H9 (cell line): Measurements from ENCODE around the gene ADGRL3. TPM values are rescaled to one million over a fixed set of nuclear protein-coding genes. Genes with fewer than 3 reads are reported as not detected.
"Not testable (repeated sequence)": the region's sequence is repeated elsewhere in the genome, so short reads cannot be mapped to it uniquely, and the experiment has no call there.

Experiments
- DNase-seq: peaks from one replicate; pipeline ENCODE4 v3.0.0-alpha.2; 2017
- H2AFZ ChIP-seq: one replicate; pipeline ENCODE4 v1.6.1; 2013; ENCODE audit warnings: mild to moderate bottlenecking, low read length, control low read depth, moderate library complexity
- H2AK5ac ChIP-seq: 2 replicates; pipeline ENCODE4 v1.6.1; 2013; ENCODE audit warnings: low read length, control low read depth, mixed read lengths; ENCODE audit not compliant: insufficient read length
- H2BK120ac ChIP-seq: one replicate; pipeline ENCODE4 v1.6.1; 2013; ENCODE audit warnings: low read depth, mild to moderate bottlenecking, low read length, control low read depth, inconsistent platforms; ENCODE audit not compliant: poor library complexity, severe bottlenecking
- H2BK12ac ChIP-seq: 2 replicates; pipeline ENCODE4 v1.6.1; 2013; ENCODE audit warnings: low read length, control low read depth, mixed read lengths, low read depth; ENCODE audit not compliant: insufficient read length
- H2BK15ac ChIP-seq: 2 replicates; pipeline ENCODE4 v1.6.1; 2013; ENCODE audit warnings: low read depth, low read length, control low read depth
- H2BK20ac ChIP-seq: one replicate; pipeline ENCODE4 v1.6.1; 2013; ENCODE audit warnings: low read depth, mild to moderate bottlenecking, low read length, control low read depth, inconsistent platforms; ENCODE audit not compliant: poor library complexity, severe bottlenecking
- H2BK5ac ChIP-seq: 2 replicates; pipeline ENCODE4 v1.6.1; 2013; ENCODE audit warnings: low read length, control low read depth, mixed read lengths; ENCODE audit not compliant: insufficient read length
- H3K14ac ChIP-seq: 2 replicates; pipeline ENCODE4 v1.6.1; 2013; ENCODE audit warnings: low read length, control low read depth; ENCODE audit not compliant: insufficient read depth
- H3K18ac ChIP-seq: 2 replicates; pipeline ENCODE4 v1.6.1; 2013; ENCODE audit warnings: low read depth, mild to moderate bottlenecking, mixed read lengths, low read length, control low read depth; ENCODE audit not compliant: insufficient read length
- H3K23ac ChIP-seq: 2 replicates; pipeline ENCODE4 v1.6.1; 2013; ENCODE audit warnings: low read length, control low read depth, mixed read lengths, low read depth; ENCODE audit not compliant: insufficient read length
- H3K23me2 ChIP-seq: 2 replicates; pipeline ENCODE4 v1.6.1; 2013; ENCODE audit warnings: low read depth, mild to moderate bottlenecking, mixed read lengths, low read length, control low read depth; ENCODE audit not compliant: insufficient read length, poor library complexity, severe bottlenecking
- H3K27ac ChIP-seq: 2 replicates; pipeline ENCODE4 v1.5.1; 2013; ENCODE audit warnings: low read length, control low read depth, mixed read lengths, low read depth; ENCODE audit not compliant: insufficient read length
- H3K27me3 ChIP-seq: 2 replicates; pipeline ENCODE4 v1.6.1; 2013; ENCODE audit warnings: low read length, control low read depth, inconsistent platforms; ENCODE audit not compliant: insufficient read depth
- H3K4ac ChIP-seq: 2 replicates; pipeline ENCODE4 v1.6.1; 2013; ENCODE audit warnings: low read depth, mild to moderate bottlenecking, control low read depth, inconsistent platforms, low read length, moderate library complexity
- H3K4me1 ChIP-seq: 2 replicates; pipeline ENCODE4 v1.6.1; 2013; ENCODE audit warnings: low read length, control low read depth, inconsistent platforms; ENCODE audit not compliant: insufficient read depth
- H3K4me2 ChIP-seq: 2 replicates; pipeline ENCODE4 v1.6.1; 2013; ENCODE audit warnings: low read length, control low read depth, mixed read lengths; ENCODE audit not compliant: insufficient read length, insufficient read depth
- H3K56ac ChIP-seq: 2 replicates; pipeline ENCODE4 v1.6.1; 2013; ENCODE audit warnings: low read depth, mild to moderate bottlenecking, mixed read lengths, low read length, control low read depth; ENCODE audit not compliant: insufficient read length
- H3K79me1 ChIP-seq: 2 replicates; pipeline ENCODE4 v1.6.1; 2013; ENCODE audit warnings: low read depth, mild to moderate bottlenecking, moderate library complexity, low read length, control low read depth, inconsistent platforms; ENCODE audit not compliant: insufficient read depth, poor library complexity, severe bottlenecking
- H3K79me2 ChIP-seq: 2 replicates; pipeline ENCODE4 v1.6.1; 2013; ENCODE audit warnings: low read length, control low read depth, inconsistent platforms; ENCODE audit not compliant: insufficient read depth
- H3K9ac ChIP-seq: 2 replicates; pipeline ENCODE4 v1.6.1; 2013; ENCODE audit warnings: low read length, control low read depth, mixed read lengths; ENCODE audit not compliant: insufficient read length; ENCODE audit errors: extremely low read depth
- H3K9me3 ChIP-seq: one replicate; pipeline ENCODE4 v1.6.1; 2013; ENCODE audit warnings: low read depth, low read length, inconsistent platforms; ENCODE audit not compliant: control insufficient read depth
- H3T11ph ChIP-seq: one replicate; pipeline ENCODE4 v1.6.1; 2013; ENCODE audit warnings: mild to moderate bottlenecking, low read length, control low read depth, inconsistent platforms
- H4K20me1 ChIP-seq: one replicate; pipeline ENCODE4 v1.6.1; 2013; ENCODE audit not compliant: control insufficient read depth, insufficient read length, insufficient read depth
- H4K5ac ChIP-seq: 2 replicates; pipeline ENCODE4 v1.6.1; 2013; ENCODE audit warnings: low read depth, mild to moderate bottlenecking, mixed read lengths, low read length, control low read depth; ENCODE audit not compliant: insufficient read length
- H4K8ac ChIP-seq: replicated peaks from 2 replicates; pipeline ENCODE4 v1.6.1; 2013; ENCODE audit warnings: low read length, control low read depth, mixed read lengths, low read depth; ENCODE audit not compliant: insufficient read length
- H4K91ac ChIP-seq: 2 replicates; pipeline ENCODE4 v1.6.1; 2013; ENCODE audit warnings: low read depth, mild to moderate bottlenecking, moderate library complexity, mixed read lengths, low read length, control low read depth; ENCODE audit not compliant: insufficient read length
- H3K27ac Mint-ChIP-seq, 3 experiments: 2 replicates in 2 of 3; 3 replicates in 1 of 3; pipeline ENCODE4 v1.8.0; 2020 to 2021; ENCODE audit warnings: mixed read lengths in 3 of 3, mild to moderate bottlenecking in 1 of 3, moderate library complexity in 1 of 3
- H3K27me3 Mint-ChIP-seq: 2 replicates; pipeline ENCODE4 v1.8.0; 2021; ENCODE audit warnings: low read depth, mild to moderate bottlenecking, moderate library complexity, mixed read lengths
- H3K36me3 Mint-ChIP-seq, 3 experiments: 2 replicates in 2 of 3; 3 replicates in 1 of 3; pipeline ENCODE4 v1.8.0; 2020 to 2021; ENCODE audit warnings: low read depth in 3 of 3, mixed read lengths in 3 of 3; ENCODE audit not compliant: insufficient read depth in 1 of 3
- H3K4me1 Mint-ChIP-seq, 2 experiments: 2 replicates each; pipeline ENCODE4 v1.8.0; 2020; ENCODE audit warnings: mixed read lengths in 2 of 2
- H3K4me3 Mint-ChIP-seq, 2 experiments: 2 replicates in 1 of 2; 3 replicates in 1 of 2; pipeline ENCODE4 v1.8.0; 2020 to 2021; ENCODE audit warnings: mild to moderate bottlenecking in 2 of 2, mixed read lengths in 2 of 2, moderate library complexity in 1 of 2
- H3K9me3 Mint-ChIP-seq, 2 experiments: 2 replicates in 1 of 2; 3 replicates in 1 of 2; pipeline ENCODE4 v1.8.0; 2020; ENCODE audit warnings: mild to moderate bottlenecking in 2 of 2, mixed read lengths in 2 of 2, moderate library complexity in 1 of 2
- CTCF ChIP-seq: fragments of 200-600 bp; sonication (generic); conservative IDR thresholded peaks from 3 replicates; pipeline ENCODE4 v1.8.0; 2021; ENCODE audit warnings: antibody characterized with exemption, mild to moderate bottlenecking
- WGBS: extraction: QIAGEN DNeasy Blood & Tissue Kit; methylation state at CpG from one replicate; pipeline ENCODE4 v1.1.7; 2013; ENCODE audit warnings: missing lambda C conversion rate, low lambda C conversion rate, mixed read lengths; ENCODE audit not compliant: insufficient read length; ENCODE audit errors: extremely low coverage; 5-methylcytosine and 5-hydroxymethylcytosine counted together
- total RNA-seq: library from RNA; stranded (reverse); gene quantifications from 2 replicates; pipeline ENCODE4 v1.2.1, GENCODE V29; 2021

Gene ADGRL3
- total RNA-seq, 1 experiment from 2014 or later, result 5.9 TPM

GRCh38 chr4:61638591-61638990 lies 438.5 kb downstream of the ADGRL3 start:
- no CpG with 5 or more reads among the region's 1 CpG for WGBS
- H4K8ac ChIP-seq, result no peak overlapping the region

GRCh38 chr4:61646746-61647350 lies 446.7 kb downstream of the ADGRL3 start:
- H3K4me1 ChIP-seq, H3K27ac ChIP-seq, H3K79me1 ChIP-seq, H2BK5ac ChIP-seq, H2BK12ac ChIP-seq, H3K27me3 Mint-ChIP-seq, H2AFZ ChIP-seq, H4K5ac ChIP-seq, H4K20me1 ChIP-seq, H3K4ac ChIP-seq, H3K23ac ChIP-seq, H3K18ac ChIP-seq, H4K8ac ChIP-seq, H2BK20ac ChIP-seq, H2AK5ac ChIP-seq, H3K9me3 ChIP-seq, H3K23me2 ChIP-seq, H3K9ac ChIP-seq, H3K79me2 ChIP-seq, H2BK15ac ChIP-seq, H3K27me3 ChIP-seq, H3T11ph ChIP-seq, H4K91ac ChIP-seq, H3K56ac ChIP-seq, H2BK120ac ChIP-seq, H3K4me2 ChIP-seq: not testable (repeated sequence)
- peaks cover 10 to 20% of the 10 kb centered on the region in 2 experiments; a peak in 3 of 4 replicates for H3K4me1 Mint-ChIP-seq
- H3K36me3 Mint-ChIP-seq, result peaks cover 4 to 19% (median 7%) of the 10 kb centered on the region in 3 experiments
- peak overlapping the region; percentile 84 to 96 (median 95) for H3K27ac Mint-ChIP-seq
- no CpG with 5 or more reads among the region's 26 CpGs for WGBS
- H3K4me3 Mint-ChIP-seq, result peak overlapping the region; percentile 48 to 62; a peak in 4 of 5 replicates
- peak overlapping the region; percentile 29; the same call in 1 of the 2 replicates for H3K14ac ChIP-seq
- peaks cover 9 to 15% of the 10 kb centered on the region in 2 experiments for H3K9me3 Mint-ChIP-seq
- peak; percentile 42 for DNase-seq

More at GRCh38 chr4:61638591-61638990, 438.5 kb downstream of the ADGRL3 start:
- H3K79me2 ChIP-seq, result no peaks in the 10 kb centered on the region
- no peaks in the 10 kb centered on the region for H3K27me3 ChIP-seq
- H3K23me2 ChIP-seq, result no peaks in the 10 kb centered on the region
- no peak overlapping the region for H3T11ph ChIP-seq
- no peak overlapping the region for H3K56ac ChIP-seq
- Mint-ChIP-seq H3K4me3 (no peak overlapping the region), H3K4me1 (no peaks in the 10 kb centered on the region), H3K9me3 (peaks cover 0 to 3% of the 10 kb centered on the region in 2 experiments; a peak in 1 of 5 replicates), H3K36me3 (no peaks in the 10 kb centered on the region; a peak in 1 of 7 replicates), H3K27me3 (no peaks in the 10 kb centered on the region), H3K27ac (no peak overlapping the region)
- H3K18ac ChIP-seq, result no peak overlapping the region
- no peak overlapping the region for H2BK20ac ChIP-seq
- H3K4me2 ChIP-seq, result no peak overlapping the region
- H4K91ac ChIP-seq, result no peak overlapping the region
- H2AFZ ChIP-seq, result no peak overlapping the region
- no peak overlapping the region for H3K9ac ChIP-seq
- H3K4ac ChIP-seq, result no peak overlapping the region
- H2BK12ac ChIP-seq, result no peak overlapping the region
- no peak for DNase-seq
- no peak overlapping the region for H4K5ac ChIP-seq
- no peak overlapping the region for H2BK120ac ChIP-seq
- H3K79me1 ChIP-seq, result no peaks in the 10 kb centered on the region
- no peak overlapping the region for H2BK5ac ChIP-seq
- no peak overlapping the region for H2BK15ac ChIP-seq
- H3K23ac ChIP-seq, result no peak overlapping the region
- H3K4me1 ChIP-seq, result no peaks in the 10 kb centered on the region
- H4K20me1 ChIP-seq, result no peaks in the 10 kb centered on the region
- H3K14ac ChIP-seq, result no peak overlapping the region
- TF ChIP-seq CTCF, result no peak
- H2AK5ac ChIP-seq, result no peak overlapping the region
- H3K9me3 ChIP-seq, result no peaks in the 10 kb centered on the region
- H3K27ac ChIP-seq, result no peak overlapping the region
